GM23338 (cell line): ENCODE measurements around the gene RNF152. TPM values are rescaled to one million over a fixed set of nuclear protein-coding genes. Genes with fewer than 3 reads are reported as not detected.

Experiments
- ATAC-seq: fragments of 200-7000 bp; cut with Tn5 transposase; 3 replicates; pipeline ENCODE4 v1.9.1; 2020
- DNase-seq: peaks from one replicate; pipeline ENCODE4 v3.0.0-alpha.2; 2015; ENCODE audit warnings: low spot score
- H2AFZ ChIP-seq: fragments of 200-600 bp; sonication (generic); 2 replicates; pipeline ENCODE4 v1.8.0; 2016; ENCODE audit warnings: antibody characterized with exemption, mild to moderate bottlenecking, moderate library complexity
- H3F3A ChIP-seq: fragments of 200-600 bp; sonication (generic); replicated peaks from 2 replicates; pipeline ENCODE4 v1.8.0; 2017; ENCODE audit warnings: antibody characterized with exemption, mixed run types, low read depth
- H3K27ac ChIP-seq: fragments of 200-600 bp; sonication (generic); 2 replicates; pipeline ENCODE4 v1.6.1; 2016; ENCODE audit warnings: low read depth
- H3K27me3 ChIP-seq: fragments of 200-600 bp; sonication (generic); 2 replicates; pipeline ENCODE4 v1.8.0; 2016; ENCODE audit warnings: mild to moderate bottlenecking, mixed run types, moderate library complexity; ENCODE audit not compliant: insufficient read depth
- H3K36me3 ChIP-seq: fragments of 200-600 bp; sonication (generic); 2 replicates; pipeline ENCODE4 v1.8.0; 2016; ENCODE audit warnings: mild to moderate bottlenecking; ENCODE audit not compliant: insufficient read depth
- H3K4me1 ChIP-seq: fragments of 200-600 bp; sonication (generic); 2 replicates; pipeline ENCODE4 v1.8.0; 2016; ENCODE audit warnings: mild to moderate bottlenecking, moderate library complexity; ENCODE audit not compliant: insufficient read depth
- H3K4me2 ChIP-seq: fragments of 200-600 bp; sonication (generic); 2 replicates; pipeline ENCODE4 v1.7.1; 2017; ENCODE audit warnings: mixed run types
- H3K4me3 ChIP-seq: fragments of 200-600 bp; sonication (generic); 2 replicates; pipeline ENCODE4 v1.6.1; 2016; ENCODE audit warnings: mixed run types
- H3K79me2 ChIP-seq: fragments of 200-600 bp; sonication (generic); replicated peaks from 2 replicates; pipeline ENCODE4 v1.8.0; 2017; ENCODE audit warnings: mild to moderate bottlenecking; ENCODE audit not compliant: insufficient read depth
- H3K9me2 ChIP-seq: fragments of 200-600 bp; sonication (generic); 2 replicates; pipeline ENCODE4 v1.8.0; 2017; ENCODE audit not compliant: insufficient read depth
- H4K20me1 ChIP-seq: fragments of 200-600 bp; sonication (generic); replicated peaks from 2 replicates; pipeline ENCODE4 v1.8.0; 2017; ENCODE audit warnings: mild to moderate bottlenecking; ENCODE audit not compliant: insufficient read depth
- H3K27ac Mint-ChIP-seq: 2 replicates; pipeline ENCODE4 v1.8.0; 2020; ENCODE audit warnings: inconsistent platforms, mild to moderate bottlenecking, moderate library complexity, mixed read lengths
- H3K27me3 Mint-ChIP-seq: 3 replicates; pipeline ENCODE4 v1.8.0; 2022; ENCODE audit warnings: low read depth, mild to moderate bottlenecking, moderate library complexity, mixed read lengths, inconsistent platforms; ENCODE audit not compliant: insufficient read depth, poor library complexity
- H3K36me3 Mint-ChIP-seq: 3 replicates; pipeline ENCODE4 v1.8.0; 2021; ENCODE audit warnings: low read depth, mild to moderate bottlenecking, inconsistent platforms, moderate library complexity, mixed read lengths
- H3K4me1 Mint-ChIP-seq: 3 replicates; pipeline ENCODE4 v1.8.0; 2020; ENCODE audit warnings: mild to moderate bottlenecking, inconsistent platforms, mixed read lengths
- H3K4me3 Mint-ChIP-seq: 3 replicates; pipeline ENCODE4 v1.8.0; 2021; ENCODE audit warnings: moderate library complexity, mild to moderate bottlenecking, inconsistent platforms, mixed read lengths
- H3K9me3 Mint-ChIP-seq: 3 replicates; pipeline ENCODE4 v1.8.0; 2020; ENCODE audit warnings: moderate library complexity, mild to moderate bottlenecking, inconsistent platforms, mixed read lengths
- CREB1 ChIP-seq: fragments of 250-450 bp; sonication (Bioruptor Pico); IDR thresholded peaks from 2 replicates; pipeline ENCODE4 v1.5.0; 2020; ENCODE audit warnings: low read depth, mild to moderate bottlenecking, moderate library complexity
- CTCF ChIP-seq, 2 experiments: fragments of 200-600 bp in 1 of 2; sonication (generic) in 1 of 2; conservative IDR thresholded peaks; 2 replicates each; pipeline versions ENCODE4 v1.5.1 to v1.6.1; 2016 to 2017; ENCODE audit warnings: antibody characterized with exemption in 2 of 2, low read depth in 2 of 2, mild to moderate bottlenecking in 2 of 2, moderate library complexity in 1 of 2
- EZH2 ChIP-seq: fragments of 200-600 bp; sonication (generic); IDR thresholded peaks from one replicate; pipeline ENCODE4 v1.8.0; 2017; ENCODE audit warnings: antibody characterized with exemption, mild to moderate bottlenecking, low read depth; ENCODE audit not compliant: unreplicated experiment
- EZH2phosphoT487 ChIP-seq: fragments of 200-600 bp; sonication (generic); IDR thresholded peaks from one replicate; pipeline ENCODE4 v1.8.1; 2018; ENCODE audit warnings: antibody characterized with exemption; ENCODE audit not compliant: unreplicated experiment
- JUNB ChIP-seq: IDR thresholded peaks from one replicate; pipeline ENCODE4 v1.6.1; 2016; ENCODE audit warnings: antibody characterized with exemption; ENCODE audit not compliant: unreplicated experiment
- NANOG ChIP-seq: IDR thresholded peaks from 2 replicates; pipeline ENCODE4 v1.6.1; 2016; ENCODE audit warnings: antibody characterized with exemption, borderline replicate concordance
- POLR2AphosphoS5 ChIP-seq: IDR thresholded peaks from 2 replicates; pipeline ENCODE4 v1.6.1; 2016; ENCODE audit warnings: antibody characterized with exemption, low read depth
- REST ChIP-seq: IDR thresholded peaks from one replicate; pipeline ENCODE4 v1.6.1; 2018; ENCODE audit warnings: antibody characterized with exemption; ENCODE audit not compliant: unreplicated experiment
- STAT1 ChIP-seq: IDR thresholded peaks from one replicate; pipeline ENCODE4 v1.6.1; 2016; ENCODE audit warnings: antibody characterized with exemption; ENCODE audit not compliant: unreplicated experiment
- ZNF114 ChIP-seq: fragments of 250-450 bp; sonication (Bioruptor Pico); IDR thresholded peaks from 2 replicates; pipeline ENCODE4 v1.5.0; 2020; ENCODE audit warnings: mild to moderate bottlenecking, moderate library complexity
- ZNF331 ChIP-seq: fragments of 250-450 bp; sonication (Bioruptor Pico); IDR thresholded peaks from 2 replicates; pipeline ENCODE4 v1.5.0; 2020; ENCODE audit warnings: low read depth, mild to moderate bottlenecking, moderate library complexity
- ZNF462 ChIP-seq: fragments of 250-450 bp; sonication (Bioruptor Pico); IDR thresholded peaks from 2 replicates; pipeline ENCODE4 v1.5.0; 2020; ENCODE audit warnings: mild to moderate bottlenecking, moderate library complexity
- polyA plus RNA-seq: library from polyadenylated mRNA; unstranded; fragments of >200 nt; fragmentation: Nextera tagmentation; extraction: Ambion mirVana; gene quantifications from 2 replicates; pipeline ENCODE4 v1.2.1, GENCODE V29; 2016
- total RNA-seq: library from RNA; depleted of rRNA; stranded (reverse); fragments of >200 nt; shearing (Covaris generic); gene quantifications from 2 replicates; pipeline ENCODE4 v1.2.3, GENCODE V29; 2014
- TF ChIP-seq, protein P1 (sequence below): IDR thresholded peaks from 2 replicates; pipeline ENCODE4 v1.6.1; 2016; ENCODE audit warnings: antibody characterized with exemption

RNF152 gene
- total and polyA plus RNA-seq, 2 experiments from 2014 or later, result 1.2 to 2.9 TPM

DNA sequence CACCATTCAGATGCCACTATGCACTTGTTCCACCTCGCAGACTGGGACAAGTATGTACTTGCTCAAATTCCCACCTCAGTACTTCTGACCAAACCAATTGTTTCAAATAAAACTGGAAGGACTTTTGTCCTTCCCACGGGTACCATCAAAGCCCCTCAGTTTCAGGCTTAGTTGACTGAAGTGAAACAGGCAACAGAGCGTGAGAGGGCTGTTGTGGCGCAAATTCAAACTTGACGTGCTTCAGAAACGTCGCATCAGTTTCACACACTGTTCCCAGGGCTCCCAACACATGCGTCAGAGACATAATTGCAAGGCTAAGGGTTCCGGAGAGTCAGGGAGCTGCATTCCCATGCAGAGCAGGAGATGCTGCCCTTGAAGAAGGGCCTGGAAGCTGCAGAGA is 33.7 kb downstream of the RNF152 start:
- DNase-seq (no peak), ATAC-seq (no peak)
- no peaks in the 10 kb centered on the region for H3K9me3 Mint-ChIP-seq
- no peaks in the 10 kb centered on the region for H3K4me1 Mint-ChIP-seq
- peaks cover 10% of the 10 kb centered on the region for H3K27me3 Mint-ChIP-seq
- Histone ChIP-seq H3K36me3 (no peaks in the 10 kb centered on the region), H3K27ac (no peak overlapping the region), H3K9me2 (0 out of 2 replicates have a peak, but pooled peaks cover 8% of the 10 kb centered on the region), H3F3A (no peaks in the 10 kb centered on the region), H3K4me2 (no peak overlapping the region), H3K27me3 (no peaks in the 10 kb centered on the region), H2AFZ (no peak overlapping the region), H3K79me2 (0 out of 2 replicates have a peak, but pooled peaks cover 3% of the 10 kb centered on the region), H3K4me3 (no peak overlapping the region), H4K20me1 (no peaks in the 10 kb centered on the region), H3K4me1 (no peaks in the 10 kb centered on the region)
- H3K36me3 Mint-ChIP-seq, result no peaks in the 10 kb centered on the region
- no peak overlapping the region; the same call in 1 of the 2 replicates for H3K27ac Mint-ChIP-seq
- TF ChIP-seq NANOG (no peak), CREB1 (no peak), REST (no peak), ZNF331 (CRISPR knock-in tag) (no peak), ZNF462 (no peak), STAT1 (no peak), POLR2AphosphoS5 (no peak), EZH2phosphoT487 (no peak), ZNF114 (no peak), EZH2 (no peak), JUNB (no peak), CTCF (conservative IDR thresholded peaks at IDR 0.05; ENCODE audit: low read depth in 2 of 2) (no peak)
- TF ChIP-seq, protein P1, sequence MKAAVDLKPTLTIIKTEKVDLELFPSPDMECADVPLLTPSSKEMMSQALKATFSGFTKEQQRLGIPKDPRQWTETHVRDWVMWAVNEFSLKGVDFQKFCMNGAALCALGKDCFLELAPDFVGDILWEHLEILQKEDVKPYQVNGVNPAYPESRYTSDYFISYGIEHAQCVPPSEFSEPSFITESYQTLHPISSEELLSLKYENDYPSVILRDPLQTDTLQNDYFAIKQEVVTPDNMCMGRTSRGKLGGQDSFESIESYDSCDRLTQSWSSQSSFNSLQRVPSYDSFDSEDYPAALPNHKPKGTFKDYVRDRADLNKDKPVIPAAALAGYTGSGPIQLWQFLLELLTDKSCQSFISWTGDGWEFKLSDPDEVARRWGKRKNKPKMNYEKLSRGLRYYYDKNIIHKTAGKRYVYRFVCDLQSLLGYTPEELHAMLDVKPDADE, result no peak
- H3K4me3 Mint-ChIP-seq, result no peak overlapping the region
